ENCODE data around the gene NFU1.

The NFU1 gene

DNA sequence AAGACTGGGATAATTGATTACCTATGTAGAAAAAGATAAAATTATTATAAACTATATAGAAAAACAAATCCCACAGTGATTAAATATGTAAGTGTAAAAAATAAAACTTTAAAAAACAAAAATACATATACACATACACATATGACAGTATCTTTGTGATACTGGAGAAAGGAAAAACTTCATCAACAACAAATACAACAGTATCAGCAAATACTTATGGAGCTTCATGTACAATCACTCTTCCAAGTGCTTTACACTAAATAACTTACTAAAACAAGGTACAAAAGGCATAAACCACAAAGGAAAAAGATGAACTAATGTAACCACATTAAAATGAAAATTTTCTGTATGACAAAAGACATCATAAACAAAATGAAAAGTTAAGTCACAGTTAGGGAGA, 26.1 kb downstream of the NFU1 start:
- no peak overlapping the region for H3K4me3 ChIP-seq (ENCODE audit: insufficient read depth, low read length, poor library complexity, severe bottlenecking)
- no peak overlapping the region for H3K27ac ChIP-seq (ENCODE audit: low read depth, low read length)
- no peak for TF ChIP-seq CTCF (IDR thresholded peaks at IDR 0.05; ENCODE audit: insufficient read depth, low read length, poor library complexity, severe bottlenecking)
- no peak for TF ChIP-seq EZH2phosphoT487 (conservative IDR thresholded peaks at IDR 0.05; ENCODE audit: low read length)
- no peak overlapping the region for H3K9ac ChIP-seq (ENCODE audit: low read length)
- H3K9me3 ChIP-seq (ENCODE audit: insufficient read depth, low read length) = no peaks in the 10 kb centered on the region
- no peaks in the 10 kb centered on the region for H3K27me3 ChIP-seq (ENCODE audit: low read length)
- no peaks in the 10 kb centered on the region for H4K20me1 ChIP-seq (ENCODE audit: low read depth, low read length)
- no peaks in the 10 kb centered on the region for H3K79me2 ChIP-seq (ENCODE audit: insufficient read depth, low read length)
- H3F3A ChIP-seq (ENCODE audit: insufficient read depth) = no peaks in the 10 kb centered on the region
- H2AFZ ChIP-seq (ENCODE audit: low read depth, low read length, severe bottlenecking) = no peak overlapping the region
- H3K9me2 ChIP-seq (replicated peaks; ENCODE audit: insufficient read depth, low read length) = no peaks in the 10 kb centered on the region
- no peaks in the 10 kb centered on the region for H3K36me3 ChIP-seq (ENCODE audit: low read length)
- H3K4me2 ChIP-seq (ENCODE audit: low read depth, low read length, poor library complexity, severe bottlenecking) = no peak overlapping the region

DNA sequence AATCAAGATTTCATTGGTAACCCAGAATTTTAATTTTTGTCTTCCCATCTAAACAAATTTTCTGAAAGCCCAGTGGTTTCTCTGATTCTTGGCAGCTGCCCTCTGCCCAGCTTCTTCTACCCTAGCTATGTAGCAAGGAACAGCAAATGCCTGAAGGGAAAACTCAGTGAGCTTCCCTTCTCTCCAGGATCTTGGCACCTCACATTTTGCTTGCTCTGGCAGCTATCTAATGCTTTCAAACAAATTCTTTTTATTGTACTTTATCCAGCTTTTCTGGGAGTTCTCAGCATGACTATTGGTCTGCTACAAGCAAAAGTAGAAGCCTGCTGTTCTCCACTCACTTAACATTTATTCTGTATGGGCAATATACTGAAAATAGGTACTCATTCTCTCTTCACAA, 31.9 kb downstream of the NFU1 start:
- TF ChIP-seq CTCF (IDR thresholded peaks at IDR 0.05; ENCODE audit: insufficient read depth, low read length, poor library complexity, severe bottlenecking) = no peak
- TF ChIP-seq EZH2phosphoT487 (conservative IDR thresholded peaks at IDR 0.05; ENCODE audit: low read length) = no peak
- Histone ChIP-seq H3K9ac (ENCODE audit: low read length) (no peak overlapping the region), H2AFZ (ENCODE audit: low read depth, low read length, severe bottlenecking) (no peak overlapping the region), H3K79me2 (ENCODE audit: insufficient read depth, low read length) (no peaks in the 10 kb centered on the region), H3K4me3 (ENCODE audit: insufficient read depth, low read length, poor library complexity, severe bottlenecking) (no peak overlapping the region), H3K36me3 (ENCODE audit: low read length) (peaks cover 8% of the 10 kb centered on the region; the same call in 1 of the 2 replicates), H3K27me3 (ENCODE audit: low read length) (no peaks in the 10 kb centered on the region), H3F3A (ENCODE audit: insufficient read depth) (no peaks in the 10 kb centered on the region), H4K20me1 (ENCODE audit: low read depth, low read length) (no peaks in the 10 kb centered on the region), H3K27ac (ENCODE audit: low read depth, low read length) (no peak overlapping the region), H3K4me2 (ENCODE audit: low read depth, low read length, poor library complexity, severe bottlenecking) (no peak overlapping the region), H3K9me2 (replicated peaks; ENCODE audit: insufficient read depth, low read length) (no peaks in the 10 kb centered on the region), H3K9me3 (ENCODE audit: insufficient read depth, low read length) (no peaks in the 10 kb centered on the region)

GRCh38 chr2:69400121-69400520, 37.1 kb downstream of the NFU1 start:
- no peaks in the 10 kb centered on the region for H3K27me3 ChIP-seq (ENCODE audit: low read length)
- no peak overlapping the region for H3K4me3 ChIP-seq (ENCODE audit: insufficient read depth, low read length, poor library complexity, severe bottlenecking)
- H4K20me1 ChIP-seq (ENCODE audit: low read depth, low read length) = no peaks in the 10 kb centered on the region
- peaks cover 6% of the 10 kb centered on the region; the same call in 1 of the 2 replicates for H3K36me3 ChIP-seq (ENCODE audit: low read length)
- no peak overlapping the region for H3K27ac ChIP-seq (ENCODE audit: low read depth, low read length)
- no peaks in the 10 kb centered on the region for H3F3A ChIP-seq (ENCODE audit: insufficient read depth)
- no peak for TF ChIP-seq EZH2phosphoT487 (conservative IDR thresholded peaks at IDR 0.05; ENCODE audit: low read length)
- TF ChIP-seq CTCF (IDR thresholded peaks at IDR 0.05; ENCODE audit: insufficient read depth, low read length, poor library complexity, severe bottlenecking) = no peak
- no peak overlapping the region for H3K9ac ChIP-seq (ENCODE audit: low read length)
- no peaks in the 10 kb centered on the region for H3K79me2 ChIP-seq (ENCODE audit: insufficient read depth, low read length)
- H3K9me2 ChIP-seq (replicated peaks; ENCODE audit: insufficient read depth, low read length) = no peaks in the 10 kb centered on the region
- no peak overlapping the region for H2AFZ ChIP-seq (ENCODE audit: low read depth, low read length, severe bottlenecking)
- H3K4me2 ChIP-seq (ENCODE audit: low read depth, low read length, poor library complexity, severe bottlenecking) = no peak overlapping the region
- no peaks in the 10 kb centered on the region for H3K9me3 ChIP-seq (ENCODE audit: insufficient read depth, low read length)

Measured in SU-DHL-6 (cell line).